HG02623 (cell line): ENCODE data around the gene ALG12.

ENCODE experiments used
- ATAC-seq: cut with Tn5 transposase; IDR thresholded peaks from one replicate; pipeline ENCODE4 v1.9.1; 2021; ENCODE audit warnings: moderate library complexity; ENCODE audit not compliant: unreplicated experiment

ALG12 gene

DNA sequence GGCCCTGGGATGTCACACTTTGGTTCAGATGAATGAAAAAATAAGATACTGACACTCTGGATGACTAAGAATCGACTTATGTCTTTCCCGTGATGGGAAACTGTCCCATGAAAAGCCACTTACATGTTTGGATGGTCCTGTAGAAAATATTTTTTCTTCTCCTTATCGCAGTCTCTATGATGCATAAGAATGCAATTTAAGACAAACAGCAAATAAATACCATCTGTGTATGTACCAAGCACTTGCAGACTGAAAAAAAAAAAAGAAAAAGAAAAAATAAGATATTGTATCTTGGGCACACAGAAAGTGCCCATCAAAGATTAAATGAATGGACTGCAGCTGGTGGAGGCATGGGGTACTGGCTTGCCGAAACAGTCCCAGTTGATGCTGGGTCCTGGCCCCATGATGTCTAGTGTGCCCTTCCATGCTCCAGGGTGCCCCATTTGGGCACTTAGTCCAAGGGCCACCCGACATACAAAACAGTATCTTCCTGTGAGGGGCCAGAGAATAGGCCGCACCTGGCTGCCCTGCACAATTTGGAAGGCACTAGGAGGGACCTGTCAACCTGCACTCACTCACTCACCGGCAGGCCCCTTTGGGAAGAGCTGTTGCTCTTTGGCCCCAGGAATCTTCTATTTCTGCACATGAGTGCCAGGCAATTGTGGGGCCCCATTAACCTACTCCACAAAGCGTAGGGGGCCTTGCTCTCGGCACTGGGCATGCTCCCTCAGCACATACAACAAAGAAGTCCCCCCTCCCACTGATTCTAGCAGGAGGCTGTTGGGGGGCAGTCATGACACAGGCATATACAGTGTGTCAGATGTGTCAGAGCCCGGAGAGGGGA is 67.1 kb downstream of the ALG12 start:
- no peak for ATAC-seq
